DOHH2 (cell line): Measurements from ENCODE around the gene CCR5AS.

Source experiments
- CTCF ChIP-seq: fragments of 200-600 bp; sonication (generic); IDR thresholded peaks from one replicate; pipeline ENCODE4 v1.5.1; 2014; ENCODE audit warnings: antibody characterized with exemption, mild to moderate bottlenecking, low read depth, low read length; ENCODE audit not compliant: poor library complexity, severe bottlenecking
- EZH2phosphoT487 ChIP-seq: fragments of 200-600 bp; sonication (generic); IDR thresholded peaks from 2 replicates; pipeline ENCODE4 v1.6.1; 2017; ENCODE audit warnings: borderline replicate concordance, mild to moderate bottlenecking, antibody characterized with exemption, low read length, moderate library complexity, mixed read lengths

GRCh38 chr3:46335541-46335940 lies 71.3 kb downstream of the CCR5AS start:
- no peak for TF ChIP-seq CTCF
- TF ChIP-seq EZH2phosphoT487: no peak
